ENCODE data around the gene ARAP1.

The ARAP1 gene

DNA sequence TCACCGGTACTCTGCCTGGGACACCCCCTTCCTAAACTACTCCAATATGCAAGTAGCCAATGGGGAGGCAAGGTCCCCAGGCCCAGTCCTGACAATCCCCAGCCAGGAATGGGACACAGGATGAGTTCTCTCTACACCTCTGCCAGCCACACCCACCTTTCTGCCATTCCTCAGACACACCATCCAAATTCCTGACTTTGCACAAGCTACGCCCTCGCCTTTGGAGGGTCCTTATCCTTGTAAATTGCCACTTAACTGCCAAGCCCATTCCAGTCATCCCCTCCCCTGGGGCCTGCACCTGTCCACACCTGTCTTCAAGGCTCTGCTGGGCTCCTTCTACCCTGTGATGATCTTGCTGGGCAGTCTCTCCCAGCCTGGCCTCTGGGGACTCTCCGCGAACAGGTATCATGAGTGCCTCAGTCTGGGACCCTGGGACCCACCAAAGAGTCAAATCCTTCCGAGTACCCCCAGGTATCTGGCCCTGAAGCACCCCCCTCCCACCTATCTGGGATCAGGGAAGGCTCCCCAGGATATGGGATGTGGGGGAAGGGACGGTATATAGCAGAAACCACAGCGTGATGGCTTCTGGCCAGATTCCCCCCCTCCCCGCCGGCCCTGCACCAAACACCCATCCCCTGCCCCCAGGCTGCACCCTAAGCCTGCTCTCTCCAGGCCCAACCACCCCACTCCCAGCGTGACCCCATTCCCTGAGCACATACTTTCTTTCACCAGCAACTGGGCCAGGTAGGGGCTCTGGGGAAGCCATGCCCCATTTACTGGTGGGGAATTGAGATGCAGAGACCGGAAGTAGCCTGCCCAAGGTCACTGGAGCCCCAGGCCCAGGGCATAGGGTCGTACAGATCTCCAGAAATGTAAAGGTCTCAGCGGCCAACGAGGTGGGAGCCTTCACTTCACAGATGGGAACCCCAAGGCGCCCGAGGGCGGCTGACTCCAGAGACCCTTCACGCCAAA lies 806 bp downstream of the ARAP1 start:
- TF ChIP-seq ZNF274 (IDR thresholded peaks at IDR 0.05; ENCODE audit: low read depth, low read length) (no peak), YY1 (IDR thresholded peaks at IDR 0.05; ENCODE audit: insufficient read depth, insufficient read length) (no peak), SUZ12 (IDR thresholded peaks at IDR 0.05; ENCODE audit: extremely low read depth, insufficient read depth, insufficient read length) (no peak)
- peaks cover 11% of the 10 kb centered on the region for H3K4me1 ChIP-seq (ENCODE audit: insufficient read depth, insufficient read length)
- DNase-seq (ENCODE audit: low read depth, low spot score) = no peak

DNA sequence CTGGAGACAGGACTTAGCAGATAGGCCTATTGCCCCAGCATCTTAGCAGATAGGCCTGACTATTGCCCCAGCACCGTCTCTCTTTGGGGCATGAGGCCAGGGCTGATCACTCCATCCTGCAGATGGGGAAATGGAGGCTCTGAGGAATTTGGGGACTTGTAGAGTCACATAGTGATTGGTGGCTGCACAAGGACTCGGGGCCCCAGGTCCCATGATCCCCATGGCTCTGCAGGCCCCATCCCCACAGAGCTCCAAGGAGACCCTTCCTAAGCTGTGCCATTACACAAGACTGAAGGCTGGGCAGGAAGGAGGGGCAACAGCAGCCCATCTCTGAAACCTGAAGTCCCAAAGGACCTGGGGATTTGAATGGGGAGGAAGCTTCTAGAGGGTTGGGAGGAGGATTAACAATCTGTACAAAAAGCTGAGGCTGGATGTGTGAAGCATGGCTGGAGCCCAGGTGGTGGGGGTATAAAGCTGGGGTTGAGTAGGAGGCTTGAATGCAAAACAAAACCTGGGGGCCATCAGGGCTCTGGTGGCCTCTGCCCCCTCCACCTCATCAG lies 1.6 kb downstream of the ARAP1 start:
- no peak for DNase-seq (ENCODE audit: low read depth, low spot score)
- Histone ChIP-seq H3K9me3 (ENCODE audit: insufficient read depth, low read length) (no peaks in the 10 kb centered on the region), H3K27me3 (ENCODE audit: insufficient read depth, insufficient read length) (no peaks in the 10 kb centered on the region), H3K4me1 (ENCODE audit: insufficient read depth, insufficient read length) (peaks cover 9% of the 10 kb centered on the region), H3K36me3 (ENCODE audit: insufficient read depth, insufficient read length, low read length) (peaks cover 2% of the 10 kb centered on the region), H3K9ac (ENCODE audit: insufficient read length, low read depth) (no peak overlapping the region), H3K4me3 (ENCODE audit: insufficient read length, low read depth) (no peak overlapping the region)
- TF ChIP-seq ZNF274 (IDR thresholded peaks at IDR 0.05; ENCODE audit: low read depth, low read length) (no peak), YY1 (IDR thresholded peaks at IDR 0.05; ENCODE audit: insufficient read depth, insufficient read length) (no peak), SUZ12 (IDR thresholded peaks at IDR 0.05; ENCODE audit: extremely low read depth, insufficient read depth, insufficient read length) (no peak)

More for the DNA sequence above, 806 bp downstream of the ARAP1 start:
- Histone ChIP-seq H3K27me3 (ENCODE audit: insufficient read depth, insufficient read length) (no peaks in the 10 kb centered on the region), H3K9me3 (ENCODE audit: insufficient read depth, low read length) (no peaks in the 10 kb centered on the region), H3K4me3 (ENCODE audit: insufficient read length, low read depth) (peak overlapping the region; percentile 67), H3K36me3 (ENCODE audit: insufficient read depth, insufficient read length, low read length) (peaks cover 2% of the 10 kb centered on the region), H3K9ac (ENCODE audit: insufficient read length, low read depth) (peak overlapping the region; percentile 85)

DNA sequence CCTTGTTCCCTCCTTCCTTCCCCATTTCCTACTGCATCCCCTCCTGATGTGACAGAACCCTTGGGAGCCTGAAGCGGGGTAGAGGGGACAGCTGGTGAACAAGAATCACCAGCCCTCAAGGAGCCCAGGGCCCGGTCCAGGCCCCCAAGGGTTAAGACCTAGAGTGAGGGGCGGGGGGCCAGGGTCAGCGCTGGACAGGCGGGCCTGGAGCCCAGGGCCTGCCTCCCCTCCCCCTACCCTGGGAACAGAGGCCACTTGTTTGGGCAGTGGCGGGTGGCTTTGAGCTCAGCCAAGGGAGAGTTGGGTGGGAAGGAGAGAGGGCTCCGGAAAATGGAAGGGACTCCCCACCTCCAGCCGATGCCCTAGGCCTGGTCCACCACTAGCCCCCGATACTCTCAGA lies 2.1 kb downstream of the ARAP1 start:
- H3K4me3 ChIP-seq (ENCODE audit: insufficient read length, low read depth) = no peak overlapping the region
- H3K9ac ChIP-seq (ENCODE audit: insufficient read length, low read depth) = no peak overlapping the region
- DNase-seq (ENCODE audit: low read depth, low spot score) = no peak

DNA sequence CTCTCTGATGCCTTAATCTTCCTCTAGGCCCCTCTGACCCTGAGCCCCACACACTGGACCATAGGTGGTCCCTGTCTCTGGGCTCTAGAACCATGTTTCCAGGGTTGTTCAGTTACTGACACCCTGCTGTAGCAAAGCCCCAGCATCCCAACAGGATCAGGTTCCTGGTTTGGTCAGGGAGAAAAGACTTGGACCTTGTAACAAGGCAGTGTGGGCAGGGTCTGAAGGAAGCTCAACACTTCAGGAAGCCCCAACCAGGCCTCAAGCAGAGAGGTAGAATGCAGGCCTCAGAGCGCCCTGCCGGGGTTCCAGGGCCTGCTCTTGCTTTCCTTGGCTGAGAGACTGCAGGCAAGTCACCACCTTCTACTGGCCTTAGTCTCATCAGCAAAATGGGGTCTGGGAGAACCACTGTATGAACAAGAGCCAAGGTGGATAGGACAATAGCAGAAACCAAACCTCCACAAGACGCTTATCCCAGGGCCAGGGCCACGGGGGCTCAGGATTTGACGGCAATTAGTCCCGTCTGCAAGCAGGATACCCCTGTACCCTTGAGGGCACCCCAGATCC lies 4.8 kb downstream of the ARAP1 start:
- Histone ChIP-seq H3K36me3 (ENCODE audit: insufficient read depth, insufficient read length, low read length) (no peaks in the 10 kb centered on the region), H3K4me1 (ENCODE audit: insufficient read depth, insufficient read length) (peaks cover 9% of the 10 kb centered on the region), H3K27me3 (ENCODE audit: insufficient read depth, insufficient read length) (no peaks in the 10 kb centered on the region), H3K4me3 (ENCODE audit: insufficient read length, low read depth) (no peak overlapping the region), H3K9me3 (ENCODE audit: insufficient read depth, low read length) (no peaks in the 10 kb centered on the region), H3K9ac (ENCODE audit: insufficient read length, low read depth) (no peak overlapping the region)
- no peak for DNase-seq (ENCODE audit: low read depth, low spot score)
- TF ChIP-seq ZNF274 (IDR thresholded peaks at IDR 0.05; ENCODE audit: low read depth, low read length) = no peak
- no peak for TF ChIP-seq YY1 (IDR thresholded peaks at IDR 0.05; ENCODE audit: insufficient read depth, insufficient read length)
- TF ChIP-seq SUZ12 (IDR thresholded peaks at IDR 0.05; ENCODE audit: extremely low read depth, insufficient read depth, insufficient read length) = no peak

More for the DNA sequence above, 2.1 kb downstream of the ARAP1 start:
- TF ChIP-seq YY1 (IDR thresholded peaks at IDR 0.05; ENCODE audit: insufficient read depth, insufficient read length) (no peak), SUZ12 (IDR thresholded peaks at IDR 0.05; ENCODE audit: extremely low read depth, insufficient read depth, insufficient read length) (no peak), ZNF274 (IDR thresholded peaks at IDR 0.05; ENCODE audit: low read depth, low read length) (no peak)
- Histone ChIP-seq H3K36me3 (ENCODE audit: insufficient read depth, insufficient read length, low read length) (peaks cover 2% of the 10 kb centered on the region), H3K9me3 (ENCODE audit: insufficient read depth, low read length) (no peaks in the 10 kb centered on the region), H3K4me1 (ENCODE audit: insufficient read depth, insufficient read length) (peaks cover 9% of the 10 kb centered on the region), H3K27me3 (ENCODE audit: insufficient read depth, insufficient read length) (no peaks in the 10 kb centered on the region)

DNA sequence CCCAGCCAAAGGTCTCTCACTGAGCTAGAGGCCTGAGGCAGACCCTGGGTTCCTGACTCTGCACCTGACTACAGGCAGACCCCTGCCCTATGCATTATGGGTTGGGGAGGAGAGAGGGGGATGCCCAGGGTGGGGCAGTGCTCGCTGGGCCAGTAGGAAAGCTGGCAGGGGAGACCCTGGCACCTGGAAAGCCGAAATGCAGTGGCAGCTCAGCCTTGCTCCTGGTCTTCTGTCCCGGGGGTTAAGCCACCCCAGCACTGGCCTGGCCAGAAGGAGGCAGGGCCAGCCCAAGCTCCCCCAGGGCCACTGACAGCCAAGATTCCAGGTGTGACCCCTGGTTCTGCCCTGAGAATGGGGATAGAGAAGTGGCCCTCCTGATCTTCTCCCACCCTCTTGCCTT lies 5.4 kb downstream of the ARAP1 start:
- no peak for TF ChIP-seq SUZ12 (IDR thresholded peaks at IDR 0.05; ENCODE audit: extremely low read depth, insufficient read depth, insufficient read length)
- no peak for TF ChIP-seq ZNF274 (IDR thresholded peaks at IDR 0.05; ENCODE audit: low read depth, low read length)
- no peak for TF ChIP-seq YY1 (IDR thresholded peaks at IDR 0.05; ENCODE audit: insufficient read depth, insufficient read length)
- DNase-seq (ENCODE audit: low read depth, low spot score) = no peak
- H3K27me3 ChIP-seq (ENCODE audit: insufficient read depth, insufficient read length) = no peaks in the 10 kb centered on the region
- no peak overlapping the region for H3K9ac ChIP-seq (ENCODE audit: insufficient read length, low read depth)
- peaks cover 9% of the 10 kb centered on the region for H3K4me1 ChIP-seq (ENCODE audit: insufficient read depth, insufficient read length)
- no peak overlapping the region for H3K4me3 ChIP-seq (ENCODE audit: insufficient read length, low read depth)
- no peaks in the 10 kb centered on the region for H3K36me3 ChIP-seq (ENCODE audit: insufficient read depth, insufficient read length, low read length)
- H3K9me3 ChIP-seq (ENCODE audit: insufficient read depth, low read length) = no peaks in the 10 kb centered on the region

DNA sequence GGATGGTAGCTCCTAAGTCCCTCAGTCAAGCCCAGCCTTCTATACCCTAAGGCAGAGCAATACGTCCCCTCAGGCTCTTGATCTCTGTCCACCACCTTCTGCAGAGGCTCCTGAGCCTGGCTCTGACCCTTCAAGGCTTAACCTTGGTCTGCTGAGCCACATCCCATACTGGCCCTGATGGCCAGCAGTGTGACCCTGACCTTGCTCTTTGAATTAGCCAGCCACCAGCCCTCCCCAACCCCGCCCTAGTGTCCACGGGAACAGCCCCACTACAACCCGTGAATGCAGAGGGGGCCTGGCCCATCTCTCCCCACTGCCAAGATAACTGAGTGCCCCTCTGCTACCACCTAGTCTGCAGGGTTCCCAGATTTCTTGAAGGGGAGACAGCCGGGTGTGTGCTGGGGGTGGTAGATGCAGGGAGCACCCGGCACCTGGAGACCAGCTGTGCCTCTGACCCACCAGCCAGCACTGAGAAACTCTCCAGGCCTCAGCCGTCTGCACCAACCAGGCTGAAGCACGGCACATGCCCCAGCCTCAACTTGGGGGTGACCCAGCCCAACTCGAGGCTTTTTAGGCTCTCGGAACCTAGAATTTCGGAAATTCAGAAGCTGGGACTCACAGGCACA lies 6.2 kb downstream of the ARAP1 start:
- H3K36me3 ChIP-seq (ENCODE audit: insufficient read depth, insufficient read length, low read length) = no peaks in the 10 kb centered on the region
- no peak overlapping the region for H3K4me3 ChIP-seq (ENCODE audit: insufficient read length, low read depth)
- no peak for DNase-seq (ENCODE audit: low read depth, low spot score)
- H3K9ac ChIP-seq (ENCODE audit: insufficient read length, low read depth) = no peak overlapping the region
- H3K9me3 ChIP-seq (ENCODE audit: insufficient read depth, low read length) = no peaks in the 10 kb centered on the region
- peaks cover 15% of the 10 kb centered on the region for H3K4me1 ChIP-seq (ENCODE audit: insufficient read depth, insufficient read length)
- H3K27me3 ChIP-seq (ENCODE audit: insufficient read depth, insufficient read length) = no peaks in the 10 kb centered on the region
- no peak for TF ChIP-seq ZNF274 (IDR thresholded peaks at IDR 0.05; ENCODE audit: low read depth, low read length)
- TF ChIP-seq YY1 (IDR thresholded peaks at IDR 0.05; ENCODE audit: insufficient read depth, insufficient read length) = no peak
- TF ChIP-seq SUZ12 (IDR thresholded peaks at IDR 0.05; ENCODE audit: extremely low read depth, insufficient read depth, insufficient read length) = no peak
